GF-D8 (cell line): ENCODE data around the gene FAM227B.
A peak's percentile ranks its signal among the peaks of the same experiment; 100 is the strongest.
"Not testable (repeated sequence)": the region's sequence is repeated elsewhere in the genome, so short reads cannot be mapped to it uniquely, and the experiment has no call there.

Experiments
- DNase-seq: peaks from one replicate; lab custom pipeline; 2025; lab: John Stamatoyannopoulos, UW

The FAM227B gene

GRCh38 chr15:49620658-49621368 lies at the start of gene FAM227B, which contains the start of gene DTWD1:
FAM227B (minus strand) TSS chr15:49620818; CDS start chr15:49615171, 5,647 bp downstream.
DTWD1 (plus strand) TSS chr15:49621048; CDS start chr15:49625168, 4,120 bp downstream.
- peak; percentile 76 for DNase-seq

GRCh38 chr15:49669288-49669687 lies 48.7 kb upstream of the FAM227B start:
- no peak for DNase-seq

GRCh38 chr15:49666486-49666885 lies 45.9 kb upstream of the FAM227B start:
- DNase-seq, result not testable (repeated sequence)

GRCh38 chr15:49664716-49665115 lies 44.1 kb upstream of the FAM227B start:
- DNase-seq, result no peak

GRCh38 chr15:49656734-49657133 lies 36.1 kb upstream of the FAM227B start:
- no peak for DNase-seq

GRCh38 chr15:49652922-49653321 lies 32.3 kb upstream of the FAM227B start:
- no peak for DNase-seq

GRCh38 chr15:49650676-49651075 lies 30.1 kb upstream of the FAM227B start:
- no peak for DNase-seq

- no peak for DNase-seq
Measured at GRCh38 chr15:49649987-49650386, 29.4 kb upstream of the FAM227B start.

- DNase-seq, result no peak
Measured at GRCh38 chr15:49646891-49647290, 26.3 kb upstream of the FAM227B start.

GRCh38 chr15:49645941-49646340 lies 25.3 kb upstream of the FAM227B start:
- DNase-seq, result no peak

GRCh38 chr15:49645277-49645676 lies 24.7 kb upstream of the FAM227B start:
- DNase-seq, result no peak

- no peak for DNase-seq
Measured at GRCh38 chr15:49644364-49644794, 23.8 kb upstream of the FAM227B start.

GRCh38 chr15:49637857-49638256 lies 17.2 kb upstream of the FAM227B start:
- no peak for DNase-seq

- DNase-seq, result no peak
Measured at GRCh38 chr15:49628379-49628778, 7.8 kb upstream of the FAM227B start.

- no peak for DNase-seq
Measured at GRCh38 chr15:49627407-49627877, 6.8 kb upstream of the FAM227B start.

GRCh38 chr15:49625460-49626036 lies 4.9 kb upstream of the FAM227B start:
- no peak for DNase-seq

- no peak for DNase-seq
Measured at GRCh38 chr15:49624056-49624455, 3.4 kb upstream of the FAM227B start.

- DNase-seq, result no peak
Measured at GRCh38 chr15:49622561-49622960, 1.9 kb upstream of the FAM227B start.

GRCh38 chr15:49621887-49622286 lies 1.3 kb upstream of the FAM227B start:
- no peak for DNase-seq

GRCh38 chr15:49621401-49621811 lies 788 bp upstream of the FAM227B start:
- DNase-seq, result peak; percentile 5

- peak; percentile 8 for DNase-seq
Measured at GRCh38 chr15:49620199-49620598, 419 bp downstream of the FAM227B start.

- no peak for DNase-seq
Measured at GRCh38 chr15:49619226-49619625, 1.4 kb downstream of the FAM227B start.

GRCh38 chr15:49612240-49612639 lies 8.4 kb downstream of the FAM227B start:
- DNase-seq, result not testable (repeated sequence)
